Measurements from ENCODE around the gene TSHZ1.

- TF ChIP-seq CTCF (IDR thresholded peaks at IDR 0.05), result no peak
- TF ChIP-seq EP300 (IDR thresholded peaks at IDR 0.05; ENCODE audit: borderline replicate concordance in 1 of 2, low read depth in 1 of 2, low read length in 1 of 2), result no peak
- TF ChIP-seq REST (IDR thresholded peaks at IDR 0.05; ENCODE audit: low read depth, low read length), result no peak
- no peak for TF ChIP-seq NRF1 (IDR thresholded peaks at IDR 0.05; ENCODE audit: low read depth, low read length)
- TF ChIP-seq MAX (IDR thresholded peaks at IDR 0.05; ENCODE audit: low read depth), result no peak
Measured at GRCh38 chr18:75284566-75284965, 74.0 kb downstream of the TSHZ1 start.

All from SK-N-SH (cell line).